Measurements from ENCODE around the gene ADAMTSL1.

ADAMTSL1 gene

DNA sequence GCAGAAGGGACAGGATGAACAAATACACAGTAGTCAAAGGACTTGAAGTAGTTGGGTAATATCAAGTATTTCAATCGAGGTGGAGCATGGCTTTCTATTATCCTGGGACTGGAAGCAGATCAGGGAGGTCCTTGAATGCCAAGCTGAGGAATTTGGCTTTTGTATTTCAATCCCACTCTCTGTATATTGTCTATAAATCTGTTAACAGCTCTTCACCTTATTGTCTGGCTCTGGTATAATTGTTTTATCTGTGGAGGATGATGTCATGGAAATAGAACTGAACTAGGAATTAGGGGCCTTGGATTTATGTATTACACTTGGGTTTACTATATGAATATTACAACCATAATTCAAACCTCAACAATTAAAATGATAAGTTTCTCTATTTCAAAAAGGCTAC is 6.3 kb upstream of the ADAMTSL1 start:
- no peak for DNase-seq (ENCODE audit: low read depth)

DNA sequence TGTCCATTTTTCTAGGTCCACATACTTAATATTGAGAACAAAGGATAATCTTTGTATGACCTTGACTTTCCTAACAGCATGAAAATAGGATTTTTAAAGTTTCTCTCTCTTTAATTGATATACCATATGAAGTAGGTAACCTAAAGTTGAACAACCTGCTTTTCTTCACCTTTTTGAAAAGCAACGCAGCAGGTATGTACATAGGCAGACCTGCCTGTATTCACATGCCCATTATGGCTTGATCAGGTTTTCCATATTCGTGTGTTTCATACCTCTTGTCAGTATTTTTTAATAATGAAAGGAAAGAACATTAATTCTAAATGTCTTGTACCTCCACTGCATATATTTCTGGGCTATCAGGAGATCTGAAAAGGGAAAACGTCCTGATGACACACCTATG is 1.5 kb upstream of the ADAMTSL1 start:
- DNase-seq (ENCODE audit: low read depth) = no peak

DNA sequence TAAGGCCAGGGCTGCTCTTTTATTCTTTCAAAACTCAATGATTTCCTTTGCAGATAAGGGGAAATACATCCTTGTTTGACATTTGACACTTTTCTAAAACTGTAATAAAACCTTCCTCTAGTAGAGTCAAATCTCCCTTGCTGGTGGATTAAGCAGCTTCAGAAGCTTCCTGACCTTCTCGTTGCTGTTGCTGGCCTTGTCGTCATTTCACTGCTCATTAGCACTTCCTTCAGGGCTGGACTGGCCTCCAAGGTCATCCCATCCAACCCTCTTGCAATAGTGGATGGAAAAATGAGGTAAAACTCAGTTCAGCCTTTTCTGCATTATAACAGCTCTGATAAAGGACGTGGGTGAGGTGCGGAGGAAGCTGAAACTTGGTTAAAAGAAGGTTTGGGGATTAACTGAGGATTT is 1.1 kb upstream of the ADAMTSL1 start:
- no peak for DNase-seq (ENCODE audit: low read depth)

DNA sequence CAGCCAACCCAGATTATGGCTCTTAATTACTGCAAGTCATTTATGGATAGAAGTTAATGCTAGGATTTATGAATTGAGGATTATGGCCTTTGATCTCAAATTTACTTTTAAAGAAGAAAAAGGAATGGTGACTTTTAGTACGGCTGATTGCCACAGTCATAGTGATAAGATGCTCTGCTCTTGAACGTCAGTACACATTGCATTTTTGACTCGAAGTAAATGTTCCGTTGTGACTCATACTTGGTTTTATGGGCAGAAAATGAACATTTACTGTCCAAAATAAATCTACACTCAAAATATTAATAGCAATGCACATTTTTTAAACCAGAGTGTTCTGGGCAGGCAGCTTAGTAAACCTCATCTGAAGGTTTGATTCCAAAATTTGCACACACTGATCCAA is 830 bp downstream of the ADAMTSL1 start:
- no peak for DNase-seq (ENCODE audit: low read depth)

DNA sequence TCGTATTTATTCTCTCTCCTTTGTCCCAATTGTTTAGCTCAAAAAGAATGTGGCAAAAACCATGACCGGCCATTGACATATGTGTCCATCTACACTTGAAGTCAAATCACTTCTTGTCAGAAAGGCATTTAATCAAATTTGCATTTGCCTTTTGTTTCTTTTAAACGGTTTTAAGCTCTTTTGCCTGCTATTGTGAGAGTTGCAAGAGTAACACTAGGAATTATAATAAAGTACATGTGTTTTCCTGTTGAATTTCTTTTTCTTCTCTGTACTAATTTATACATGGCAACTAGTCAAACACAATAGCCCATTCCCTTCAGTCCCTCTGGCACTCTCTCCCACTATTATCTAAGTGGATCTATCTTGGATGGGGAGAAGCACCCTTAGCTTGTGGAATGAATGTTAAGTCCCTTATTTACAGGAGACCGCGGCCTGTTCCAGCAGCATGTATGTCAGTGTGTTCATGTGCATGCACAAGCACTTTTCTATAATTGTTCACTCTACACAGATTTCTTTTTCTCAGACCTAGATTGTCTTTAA is 3.2 kb downstream of the ADAMTSL1 start:
- DNase-seq (ENCODE audit: low read depth) = no peak

- DNase-seq (ENCODE audit: low read depth) = no peak
These were observed 3.8 kb downstream of the ADAMTSL1 start for GRCh38 chr9:18477719-18478118.

- DNase-seq (ENCODE audit: low read depth) = no peak
These were observed 4.8 kb downstream of the ADAMTSL1 start for GRCh38 chr9:18478501-18479361.

GRCh38 chr9:18479405-18479804 is 5.5 kb downstream of the ADAMTSL1 start:
- DNase-seq (ENCODE audit: low read depth) = no peak

- DNase-seq (ENCODE audit: low read depth) = no peak
These were observed 6.7 kb downstream of the ADAMTSL1 start for GRCh38 chr9:18480662-18481093.

GRCh38 chr9:18482371-18482770 is 8.4 kb downstream of the ADAMTSL1 start:
- DNase-seq (ENCODE audit: low read depth) = no peak

GRCh38 chr9:18485714-18486113 is 11.8 kb downstream of the ADAMTSL1 start:
- DNase-seq (ENCODE audit: low read depth) = no peak

DNA sequence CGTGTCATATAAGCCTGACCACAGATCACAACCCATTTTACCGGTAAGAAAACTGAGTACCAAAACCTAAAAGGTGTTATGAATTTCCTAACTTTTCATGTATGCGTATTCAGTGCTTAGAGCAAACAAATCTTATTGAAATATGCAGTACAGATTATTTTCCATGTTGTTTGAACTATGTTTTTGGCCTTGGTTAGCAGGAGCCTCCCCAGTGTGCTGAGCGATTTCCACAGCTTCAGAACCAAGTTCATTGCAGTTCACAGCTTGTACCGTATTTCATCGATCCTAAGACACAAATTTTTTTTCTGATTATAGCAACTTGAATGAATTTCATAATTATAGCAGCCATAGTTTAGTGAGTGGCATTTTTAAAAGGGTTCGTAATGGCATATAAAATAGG is 13.7 kb downstream of the ADAMTSL1 start:
- DNase-seq (ENCODE audit: low read depth) = no peak

GRCh38 chr9:18488886-18489285 is 14.9 kb downstream of the ADAMTSL1 start:
- DNase-seq (ENCODE audit: low read depth) = no peak

GRCh38 chr9:18489861-18490260 is 15.9 kb downstream of the ADAMTSL1 start:
- no peak for DNase-seq (ENCODE audit: low read depth)

DNA sequence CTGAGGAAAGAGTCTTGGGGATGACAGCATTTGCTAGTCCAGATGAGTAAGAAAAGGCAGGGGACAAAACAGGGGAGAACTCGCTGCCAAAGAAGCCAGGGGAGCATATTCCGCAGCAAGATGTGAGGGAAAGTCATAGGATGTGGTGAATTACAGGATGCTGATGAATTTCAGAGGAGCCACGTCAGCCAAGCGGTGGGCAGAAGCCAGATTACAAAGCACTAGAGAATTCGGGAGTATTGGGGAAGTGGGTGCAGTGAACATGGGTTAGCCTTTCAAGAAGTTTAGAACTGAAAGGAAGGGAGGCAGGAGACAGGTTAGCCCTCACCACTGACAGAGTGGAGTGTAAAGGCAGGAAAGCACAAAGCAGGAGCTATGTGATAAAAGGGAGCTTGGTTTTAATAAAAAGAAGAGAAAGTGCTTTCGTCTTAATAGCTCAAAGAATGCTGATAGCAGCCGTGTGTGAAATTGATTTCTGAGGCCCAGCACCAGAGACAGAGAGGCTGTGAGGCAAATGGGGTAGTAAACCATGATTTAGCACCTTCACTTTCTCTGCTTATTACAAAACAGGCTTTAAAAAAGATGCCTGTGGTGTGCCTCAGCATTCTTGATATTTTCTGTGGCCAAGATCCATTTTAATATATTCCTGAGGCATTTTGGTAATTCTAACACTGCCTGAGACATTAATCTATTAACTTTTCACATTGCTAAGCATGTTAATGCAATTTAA is 16.9 kb downstream of the ADAMTSL1 start:
- no peak for DNase-seq (ENCODE audit: low read depth)

- no peak for DNase-seq (ENCODE audit: low read depth)
These were observed 18.7 kb downstream of the ADAMTSL1 start for GRCh38 chr9:18492612-18493011.

GRCh38 chr9:18493451-18493993 is 19.6 kb downstream of the ADAMTSL1 start:
- DNase-seq (ENCODE audit: low read depth) = no peak

DNA sequence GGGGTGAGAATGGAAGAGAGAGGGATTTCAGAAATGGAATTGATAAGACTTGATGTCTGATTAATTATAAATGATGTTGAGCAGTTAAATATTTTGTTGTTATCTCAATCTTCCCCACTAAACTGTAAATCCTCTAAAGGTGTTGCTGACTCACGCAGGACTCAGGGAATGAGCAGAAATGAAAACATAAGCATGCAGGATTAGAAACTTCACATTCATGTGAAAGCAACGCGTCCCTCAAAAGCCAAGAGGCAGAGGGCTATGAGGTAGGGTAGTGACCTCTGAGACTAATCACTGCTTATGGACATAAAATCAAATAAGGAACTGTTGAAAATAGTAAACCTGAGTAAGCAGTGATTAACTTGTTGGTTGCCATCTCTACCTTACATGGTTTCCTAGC is 21.1 kb downstream of the ADAMTSL1 start:
- no peak for DNase-seq (ENCODE audit: low read depth)

DNA sequence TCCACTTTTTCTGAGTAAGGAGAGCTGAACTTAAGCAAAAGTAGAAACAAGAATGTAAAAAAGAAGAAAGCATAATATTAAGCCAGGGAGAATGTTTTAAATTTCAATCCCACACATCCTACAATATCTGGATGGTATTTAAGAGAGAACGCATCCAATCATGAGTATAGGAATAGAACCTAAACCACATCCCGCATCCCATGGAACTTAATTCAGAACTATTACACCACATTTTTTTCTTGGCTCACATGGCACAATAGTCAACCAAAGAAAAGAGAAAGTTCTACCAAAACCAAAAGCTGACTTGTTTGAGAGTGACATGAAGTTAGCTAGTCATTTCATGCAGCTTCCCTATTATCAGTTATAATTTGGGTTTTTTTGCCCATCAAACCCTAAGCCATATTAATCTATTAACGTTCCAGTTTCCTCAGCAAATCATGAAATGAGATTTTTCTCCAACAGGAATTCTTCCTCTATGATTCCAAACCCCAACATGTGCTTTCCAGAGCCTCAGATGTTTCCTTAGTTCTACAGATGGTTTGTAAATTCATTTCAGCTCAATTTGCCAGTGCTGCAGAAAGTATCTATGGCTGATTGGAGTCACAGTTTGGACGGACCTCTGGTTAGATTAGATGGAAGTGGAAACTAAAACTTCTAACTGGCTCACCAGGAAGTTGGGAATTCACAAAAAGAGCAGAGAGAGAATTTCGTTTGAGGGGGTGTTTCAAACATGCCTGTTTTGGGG is 22.5 kb downstream of the ADAMTSL1 start:
- no peak for DNase-seq (ENCODE audit: low read depth)

GRCh38 chr9:18499062-18499461 is 25.1 kb downstream of the ADAMTSL1 start:
- DNase-seq (ENCODE audit: low read depth) = no peak

GRCh38 chr9:18499980-18500379 is 26.0 kb downstream of the ADAMTSL1 start:
- no peak for DNase-seq (ENCODE audit: low read depth)

- DNase-seq (ENCODE audit: low read depth) = no peak
These were observed 26.5 kb downstream of the ADAMTSL1 start for GRCh38 chr9:18500451-18500850.

Data from activated T-helper 9 cell treated with anti-CD3 and anti-CD28 coated beads, Interleukin-2, amount 50 U/mL, for 16 hours (primary cell).